Neural cell (in vitro differentiated cells): Measurements from ENCODE around the gene TSPAN32.

Experiments used
- MXI1 ChIP-seq: fragments of 450-650 bp; conservative IDR thresholded peaks from 2 replicates; pipeline ENCODE4 v1.6.1; 2014; ENCODE audit warnings: antibody characterized with exemption, mild to moderate bottlenecking; ENCODE audit not compliant: poor library complexity, severe bottlenecking
- POLR2AphosphoS5 ChIP-seq: IDR thresholded peaks from 2 replicates; pipeline ENCODE4 v1.6.1; 2012
- TAF1 ChIP-seq: IDR thresholded peaks from 2 replicates; pipeline ENCODE4 v1.6.1; 2012; ENCODE audit warnings: low read depth

- TF ChIP-seq MXI1 = no peak
- no peak for TF ChIP-seq POLR2AphosphoS5
- no peak for TF ChIP-seq TAF1
These were observed 14.6 kb downstream of the TSPAN32 start for GRCh38 chr11:2316169-2316962.
